Breast epithelium (tissue), 4 donors: ENCODE data around the gene CFLAR. TPM values are rescaled to one million over a fixed set of nuclear protein-coding genes. Genes with fewer than 3 reads are reported as not detected.
A peak's percentile ranks its signal among the peaks of the same experiment; 100 is the strongest.

ENCODE experiments used
- DNase-seq, 2 donors: peaks; one replicate each; pipeline ENCODE4 v3.0.0-alpha.2; 2019; ENCODE audit warnings: low spot score in 2 of 2
- H3K27ac ChIP-seq, 2 donors: fragments of 200-600 bp; sonication (generic) in 1 of 2; one replicate each; pipeline ENCODE4 v1.5.1; 2016 to 2019; ENCODE audit warnings: mild to moderate bottlenecking in 1 of 2
- H3K27me3 ChIP-seq, 2 donors: fragments of 200-600 bp; sonication (generic) in 1 of 2; one replicate each; pipeline versions ENCODE4 v1.5.1 to v1.6.0; 2017 to 2019; ENCODE audit warnings: control low read depth in 1 of 2, mild to moderate bottlenecking in 1 of 2
- H3K36me3 ChIP-seq: fragments of 200-600 bp; one replicate; pipeline ENCODE4 v1.5.1; 2019
- H3K4me1 ChIP-seq, 2 donors: fragments of 200-600 bp; sonication (generic); one replicate each; pipeline ENCODE4 v1.5.1; 2016 to 2019; ENCODE audit warnings: control low read depth in 1 of 2
- H3K4me3 ChIP-seq, 3 donors: fragments of 200-600 bp; sonication (generic); 1 replicate in 2 of 3; 2 replicates in 1 of 3; pipeline ENCODE4 v1.5.1; 2016 to 2019; ENCODE audit warnings: mild to moderate bottlenecking in 3 of 3, moderate library complexity in 2 of 3
- H3K9me3 ChIP-seq, 2 donors: fragments of 200-600 bp; sonication (generic) in 1 of 2; one replicate each; pipeline ENCODE4 v1.5.1; 2016 to 2019; ENCODE audit warnings: control low read depth in 1 of 2
- POLR2A ChIP-seq: fragments of 450-650 bp; IDR thresholded peaks from one replicate; pipeline ENCODE4 v1.6.1; 2016; ENCODE audit warnings: antibody characterized with exemption, mild to moderate bottlenecking, moderate library complexity
- POLR2AphosphoS5 ChIP-seq, 3 donors: sonication (generic); formaldehyde crosslinking; IDR thresholded peaks; one replicate each; pipeline ENCODE4 v1.6.1; 2017; ENCODE audit warnings: antibody characterized with exemption in 3 of 3
- intact Hi-C: fragments of 100-400 bp; cut with DNase I; formaldehyde crosslinking; loops from one replicate; pipeline ENCODE4 v1.15.1; 2023; ENCODE audit warnings: low total_unique reads
- total RNA-seq, 3 donors: library from RNA; depleted of rRNA; stranded (reverse); fragments of >200 nt; gene quantifications; one replicate each; pipeline ENCODE4 v1.1.0, GENCODE V29; 2016
- TF ChIP-seq, protein P1 (sequence below), 3 donors: fragments of 450-650 bp; IDR thresholded peaks; one replicate each; pipeline ENCODE4 v1.5.1; 2016 to 2017; ENCODE audit warnings: antibody characterized with exemption in 3 of 3, mild to moderate bottlenecking in 3 of 3, moderate library complexity in 3 of 3

CFLAR gene
- total RNA-seq, 3 donors from 2014 or later, result 180 to 322 (median 207) TPM

DNA sequence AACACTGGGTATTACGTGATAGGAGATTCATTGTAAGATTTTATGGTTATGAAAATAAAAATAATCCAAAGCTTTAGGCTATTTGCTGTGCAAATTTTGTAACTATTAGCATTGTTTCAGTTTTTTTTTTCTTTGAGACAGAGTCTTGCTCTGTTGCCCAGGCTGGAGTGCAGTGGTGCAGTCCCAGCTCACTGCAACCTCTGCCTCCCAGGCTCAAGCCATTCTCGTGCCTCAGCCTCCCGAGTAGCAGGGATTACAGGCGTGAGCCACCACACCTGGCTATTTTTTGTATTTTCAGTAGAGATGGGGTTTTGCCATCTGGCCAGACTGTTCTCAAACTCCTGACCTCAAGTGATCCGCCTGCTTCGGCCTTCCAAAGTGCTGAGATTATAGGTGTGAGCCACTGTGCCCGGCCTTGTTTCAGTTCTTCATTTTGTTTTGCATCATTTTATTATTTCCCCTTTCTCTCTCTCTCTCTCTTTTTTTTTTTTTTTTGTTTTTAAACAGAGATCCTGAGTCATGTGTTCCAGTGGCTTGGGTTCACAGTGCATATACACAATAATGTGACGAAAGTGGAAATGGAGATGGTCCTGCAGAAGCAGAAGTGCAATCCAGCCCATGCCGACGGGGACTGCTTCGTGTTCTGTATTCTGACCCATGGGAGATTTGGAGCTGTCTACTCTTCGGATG lies 92.7 kb downstream of the CFLAR start:
- DNase-seq, result no peak
- H3K27me3 ChIP-seq, result no peaks in the 10 kb centered on the region
- TF ChIP-seq, protein P1, sequence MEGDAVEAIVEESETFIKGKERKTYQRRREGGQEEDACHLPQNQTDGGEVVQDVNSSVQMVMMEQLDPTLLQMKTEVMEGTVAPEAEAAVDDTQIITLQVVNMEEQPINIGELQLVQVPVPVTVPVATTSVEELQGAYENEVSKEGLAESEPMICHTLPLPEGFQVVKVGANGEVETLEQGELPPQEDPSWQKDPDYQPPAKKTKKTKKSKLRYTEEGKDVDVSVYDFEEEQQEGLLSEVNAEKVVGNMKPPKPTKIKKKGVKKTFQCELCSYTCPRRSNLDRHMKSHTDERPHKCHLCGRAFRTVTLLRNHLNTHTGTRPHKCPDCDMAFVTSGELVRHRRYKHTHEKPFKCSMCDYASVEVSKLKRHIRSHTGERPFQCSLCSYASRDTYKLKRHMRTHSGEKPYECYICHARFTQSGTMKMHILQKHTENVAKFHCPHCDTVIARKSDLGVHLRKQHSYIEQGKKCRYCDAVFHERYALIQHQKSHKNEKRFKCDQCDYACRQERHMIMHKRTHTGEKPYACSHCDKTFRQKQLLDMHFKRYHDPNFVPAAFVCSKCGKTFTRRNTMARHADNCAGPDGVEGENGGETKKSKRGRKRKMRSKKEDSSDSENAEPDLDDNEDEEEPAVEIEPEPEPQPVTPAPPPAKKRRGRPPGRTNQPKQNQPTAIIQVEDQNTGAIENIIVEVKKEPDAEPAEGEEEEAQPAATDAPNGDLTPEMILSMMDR (IDR thresholded peaks at IDR 0.05), result no peak
- TF ChIP-seq POLR2AphosphoS5 (IDR thresholded peaks at IDR 0.05), result no peak
- no peak for TF ChIP-seq POLR2A
- intact Hi-C loops, result no loop called here
- no peaks in the 10 kb centered on the region for H3K9me3 ChIP-seq
- H3K4me3 ChIP-seq, result no peak overlapping the region
- H3K27ac ChIP-seq, result no peak overlapping the region
- H3K4me1 ChIP-seq, result no peaks in the 10 kb centered on the region
- no peaks in the 10 kb centered on the region for H3K36me3 ChIP-seq

DNA sequence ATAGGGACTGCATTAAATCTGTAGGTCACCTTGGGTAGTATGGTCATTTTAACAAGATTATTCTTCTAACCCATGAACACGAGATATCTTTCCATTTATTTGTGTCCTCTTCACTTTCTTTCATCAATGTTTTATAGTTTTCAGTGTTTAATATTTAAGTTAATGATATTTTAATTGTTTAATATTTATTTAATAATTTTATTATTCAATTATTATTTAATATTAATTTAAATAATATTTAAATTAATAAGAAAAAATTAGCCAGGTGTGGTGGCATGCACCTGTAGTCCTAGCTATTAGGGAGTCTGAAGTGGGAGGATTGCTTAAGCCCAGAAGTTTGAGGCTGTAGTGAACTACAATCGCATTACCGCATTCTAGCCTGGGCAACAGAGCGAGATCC lies 100.0 kb downstream of the CFLAR start:
- Histone ChIP-seq H3K36me3 (no peaks in the 10 kb centered on the region), H3K27me3 (no peaks in the 10 kb centered on the region), H3K27ac (no peak overlapping the region), H3K4me1 (no peaks in the 10 kb centered on the region), H3K4me3 (no peak overlapping the region), H3K9me3 (no peaks in the 10 kb centered on the region)
- TF ChIP-seq, protein P1 (IDR thresholded peaks at IDR 0.05), result no peak
- TF ChIP-seq POLR2AphosphoS5 (IDR thresholded peaks at IDR 0.05), result no peak
- no peak for DNase-seq
- intact Hi-C loops, result no loop called here

DNA sequence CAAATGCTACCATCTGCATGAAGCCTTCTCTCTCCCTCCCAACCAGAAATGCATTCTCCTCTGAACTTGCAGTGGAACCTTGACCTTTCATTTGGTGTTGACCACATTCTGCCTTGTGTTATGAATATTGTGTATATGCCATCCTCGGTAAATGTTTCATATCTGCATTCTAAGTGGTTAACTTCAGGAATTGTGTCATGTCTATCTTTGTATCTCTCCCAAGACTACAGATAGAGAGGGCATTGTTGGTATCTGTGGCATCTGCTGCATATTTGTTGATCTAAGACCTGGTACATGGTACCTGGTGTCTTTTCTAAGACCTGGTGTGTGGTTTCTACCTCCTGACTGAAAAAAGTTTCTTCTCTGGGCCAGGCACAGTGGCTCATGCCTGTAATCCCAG lies 101.0 kb downstream of the CFLAR start:
- H3K27me3 ChIP-seq, result no peaks in the 10 kb centered on the region
- no peak for DNase-seq
- no peaks in the 10 kb centered on the region for H3K9me3 ChIP-seq
- intact Hi-C loops, result no loop called here
- H3K36me3 ChIP-seq, result no peaks in the 10 kb centered on the region
- no peak overlapping the region for H3K27ac ChIP-seq
- TF ChIP-seq, protein P1 (IDR thresholded peaks at IDR 0.05), result no peak
- no peak for TF ChIP-seq POLR2AphosphoS5 (IDR thresholded peaks at IDR 0.05)
- TF ChIP-seq POLR2A, result no peak
- no peak overlapping the region for H3K4me3 ChIP-seq
- H3K4me1 ChIP-seq, result no peaks in the 10 kb centered on the region

DNA sequence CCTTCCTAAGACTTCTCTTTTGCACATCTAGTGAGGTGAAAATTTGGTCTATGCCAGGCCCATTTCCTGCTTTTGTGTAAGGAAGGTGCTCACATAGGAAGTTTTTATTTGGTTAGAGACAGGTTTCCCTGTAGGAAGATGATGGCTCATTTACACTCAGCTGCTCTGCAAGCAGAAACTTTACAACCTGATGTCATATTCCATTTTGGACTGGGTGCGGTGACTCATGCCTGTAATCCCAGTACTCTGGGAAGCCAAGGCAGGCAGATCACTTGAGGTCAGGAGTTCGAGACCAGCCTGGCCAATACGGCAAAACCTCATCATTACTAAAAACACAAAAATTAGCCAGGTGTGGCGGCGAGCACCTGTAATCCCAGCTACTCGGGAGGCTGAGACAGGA lies 102.8 kb downstream of the CFLAR start:
- no peak for DNase-seq
- Histone ChIP-seq H3K9me3 (no peaks in the 10 kb centered on the region), H3K4me3 (no peak overlapping the region), H3K27ac (no peak overlapping the region), H3K27me3 (no peaks in the 10 kb centered on the region), H3K4me1 (no peaks in the 10 kb centered on the region), H3K36me3 (no peaks in the 10 kb centered on the region)
- TF ChIP-seq POLR2A (no peak), POLR2AphosphoS5 (IDR thresholded peaks at IDR 0.05) (no peak)
- TF ChIP-seq, protein P1 (IDR thresholded peaks at IDR 0.05), result no peak
- intact Hi-C loops, result no loop called here

DNA sequence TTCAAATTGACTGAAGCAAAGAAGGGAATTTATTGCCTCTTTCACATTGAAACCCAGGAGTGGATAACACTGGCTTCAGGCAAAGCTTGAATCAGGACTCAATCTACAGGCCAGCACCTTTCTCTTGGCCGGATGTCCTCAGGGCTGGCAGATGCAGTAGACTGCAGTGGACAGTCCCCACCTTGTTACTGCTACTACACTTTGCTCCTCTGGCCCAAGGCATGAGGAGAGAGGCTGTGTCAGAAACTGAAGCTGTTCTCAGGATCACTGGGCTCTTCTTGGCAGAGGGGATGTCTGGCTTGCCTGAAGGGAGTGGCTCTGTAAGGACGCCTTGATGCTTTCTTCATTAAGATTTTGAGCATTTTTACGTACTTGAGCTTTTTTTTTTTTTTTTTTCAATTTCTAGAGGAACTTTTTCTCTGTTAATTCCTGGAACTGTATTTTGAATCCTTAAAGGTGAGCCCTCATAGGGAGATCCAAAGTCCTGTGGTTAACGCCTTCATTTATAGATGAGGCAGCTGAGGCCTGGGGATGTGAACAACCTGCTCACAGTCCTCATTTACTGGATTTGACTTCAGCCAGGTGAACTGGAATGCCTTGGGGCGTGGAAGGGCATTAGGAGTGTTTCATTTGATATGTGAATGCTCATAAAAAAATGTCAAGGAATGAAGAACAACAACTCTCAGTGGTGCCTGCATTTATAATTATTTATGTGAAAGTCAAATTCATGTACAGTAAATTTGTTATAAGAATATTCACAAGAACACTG lies 103.5 kb downstream of the CFLAR start:
- Histone ChIP-seq H3K9me3 (no peaks in the 10 kb centered on the region), H3K27me3 (no peaks in the 10 kb centered on the region), H3K27ac (peak overlapping the region in 1 of 2 donors; percentile 33), H3K4me1 (no peaks in the 10 kb centered on the region), H3K36me3 (no peaks in the 10 kb centered on the region), H3K4me3 (no peak overlapping the region)
- TF ChIP-seq POLR2A (no peak), POLR2AphosphoS5 (IDR thresholded peaks at IDR 0.05) (no peak)
- TF ChIP-seq, protein P1 (IDR thresholded peaks at IDR 0.05), result no peak
- DNase-seq, result no peak
- intact Hi-C loops, result no loop called here
